ENCODE data around the gene LCE3E.

- TF ChIP-seq CTCF (IDR thresholded peaks at IDR 0.05; ENCODE audit: low read length), result no peak
- no peak for TF ChIP-seq EZH2 (IDR thresholded peaks at IDR 0.05; ENCODE audit: borderline replicate concordance, low read length)
These were observed 19.0 kb upstream of the LCE3E start for GRCh38 chr1:152585586-152585985.
